Liver (tissue), 9 donors: ENCODE measurements around the gene SPTBN5. TPM values are rescaled to one million over a fixed set of nuclear protein-coding genes. Genes with fewer than 3 reads are reported as not detected.

Experiments
- DNase-seq: peaks from one replicate; pipeline ENCODE4 v3.0.0-alpha.2; 2017; ENCODE audit warnings: low spot score
- H3K27ac ChIP-seq, 2 donors: one replicate each; pipeline ENCODE4 v1.7.0; 2013; ENCODE audit warnings: inconsistent platforms in 2 of 2, low read length in 2 of 2, control low read depth in 1 of 2, low read depth in 1 of 2, mild to moderate bottlenecking in 1 of 2
- H3K27me3 ChIP-seq, 4 donors: one replicate each; pipeline versions ENCODE4 v1.6.1 to v1.7.0; 2013; ENCODE audit warnings: low read length in 3 of 4, inconsistent platforms in 1 of 4, mild to moderate bottlenecking in 1 of 4, moderate library complexity in 1 of 4; ENCODE audit not compliant: control insufficient read depth in 4 of 4, insufficient read depth in 4 of 4
- H3K36me3 ChIP-seq, 4 donors: one replicate each; pipeline versions ENCODE4 v1.6.1 to v1.7.0; 2013; ENCODE audit warnings: low read length in 3 of 4, mild to moderate bottlenecking in 3 of 4, low read depth in 1 of 4, moderate library complexity in 1 of 4; ENCODE audit not compliant: control insufficient read depth in 4 of 4, insufficient read depth in 3 of 4
- H3K4me1 ChIP-seq, 4 donors: one replicate each; pipeline versions ENCODE4 v1.6.1 to v1.7.0; 2013; ENCODE audit warnings: low read length in 3 of 4, mild to moderate bottlenecking in 3 of 4, moderate library complexity in 1 of 4; ENCODE audit not compliant: control insufficient read depth in 4 of 4, insufficient read depth in 4 of 4
- H3K4me3 ChIP-seq, 3 donors: one replicate each; pipeline versions ENCODE4 v1.6.1 to v1.7.0; 2013; ENCODE audit warnings: low read length in 3 of 3, control low read depth in 1 of 3, low read depth in 1 of 3, mild to moderate bottlenecking in 1 of 3
- H3K9ac ChIP-seq, 2 donors: one replicate each; pipeline ENCODE4 v1.7.0; 2013; ENCODE audit warnings: low read length in 2 of 2, mild to moderate bottlenecking in 2 of 2, moderate library complexity in 2 of 2, control low read depth in 1 of 2, low read depth in 1 of 2
- H3K9me3 ChIP-seq, 4 donors: one replicate each; pipeline versions ENCODE4 v1.6.1 to v1.7.0; 2013; ENCODE audit warnings: low read length in 3 of 4; ENCODE audit not compliant: control insufficient read depth in 4 of 4
- CTCF ChIP-seq: fragments of 150-350 bp; IDR thresholded peaks from 2 replicates; pipeline ENCODE4 v1.5.1; 2017; ENCODE audit warnings: improper control_type of control experiment, low read depth, low read length; ENCODE audit not compliant: missing input control
- EGR1 ChIP-seq, 2 donors: IDR thresholded peaks; 2 replicates each; pipeline ENCODE4 v1.6.1; 2016 to 2018; ENCODE audit warnings: antibody characterized with exemption in 2 of 2, low read depth in 2 of 2
- FOXA1 ChIP-seq: IDR thresholded peaks from 2 replicates; pipeline ENCODE4 v1.6.1; 2016; ENCODE audit warnings: antibody characterized with exemption
- FOXA2 ChIP-seq: IDR thresholded peaks from 2 replicates; pipeline ENCODE4 v1.6.1; 2016; ENCODE audit warnings: antibody characterized with exemption
- GABPA ChIP-seq, 2 donors: IDR thresholded peaks in 1 of 2; conservative IDR thresholded peaks in 1 of 2; 2 replicates each; pipeline ENCODE4 v1.6.1; 2016; ENCODE audit warnings: antibody characterized with exemption in 2 of 2, mild to moderate bottlenecking in 1 of 2, moderate library complexity in 1 of 2
- HNF4A ChIP-seq, 2 donors: conservative IDR thresholded peaks; 2 replicates each; pipeline ENCODE4 v1.6.1; 2016; ENCODE audit warnings: antibody characterized with exemption in 2 of 2, mild to moderate bottlenecking in 2 of 2
- HNF4G ChIP-seq: IDR thresholded peaks from 2 replicates; pipeline ENCODE4 v1.6.1; 2016; ENCODE audit warnings: antibody characterized with exemption
- NR2F2 ChIP-seq: IDR thresholded peaks from 2 replicates; pipeline ENCODE4 v1.6.1; 2016; ENCODE audit warnings: antibody characterized with exemption
- RAD21 ChIP-seq, 2 donors: IDR thresholded peaks; 2 replicates each; pipeline ENCODE4 v1.6.1; 2016; ENCODE audit warnings: antibody characterized with exemption in 2 of 2, mild to moderate bottlenecking in 2 of 2
- REST ChIP-seq: IDR thresholded peaks from 2 replicates; pipeline ENCODE4 v1.6.1; 2016; ENCODE audit warnings: antibody characterized with exemption, mild to moderate bottlenecking
- RXRA ChIP-seq, 2 donors: IDR thresholded peaks; 2 replicates each; pipeline ENCODE4 v1.6.1; 2017 to 2018; ENCODE audit warnings: antibody characterized with exemption in 2 of 2, mild to moderate bottlenecking in 1 of 2
- SP1 ChIP-seq: IDR thresholded peaks from 2 replicates; pipeline ENCODE4 v1.6.1; 2018; ENCODE audit warnings: antibody characterized with exemption, mild to moderate bottlenecking
- TAF1 ChIP-seq: conservative IDR thresholded peaks from 2 replicates; pipeline ENCODE4 v1.6.1; 2016; ENCODE audit warnings: antibody characterized with exemption, mild to moderate bottlenecking
- YY1 ChIP-seq: IDR thresholded peaks from 2 replicates; pipeline ENCODE4 v1.6.1; 2016; ENCODE audit warnings: antibody characterized with exemption, mild to moderate bottlenecking
- WGBS: extraction: QIAGEN DNeasy Blood & Tissue Kit; methylation state at CpG from one replicate; pipeline ENCODE4 v1.1.7; 2013; 5-methylcytosine and 5-hydroxymethylcytosine counted together
- polyA plus RNA-seq, 2 donors: library from polyadenylated mRNA; stranded (reverse) in 1 of 2; unstranded in 1 of 2; fragments of 200-250 nt in 1 of 2; fragments of >200 nt in 1 of 2; fragmentation: Nextera tagmentation in 1 of 2; extraction: Ambion mirVana in 1 of 2; gene quantifications; one replicate each; pipeline versions ENCODE4 v1.2.1 to v1.2.3, GENCODE V29; 2013 to 2015
- total RNA-seq, 2 donors: library from RNA; depleted of rRNA; stranded (reverse); fragments of >200 nt; gene quantifications; one replicate each; pipeline ENCODE4 v1.2.3, GENCODE V29; 2014
- donor health status: healthy.
- donor health status: healthy.
- donor health status: healthy.
- donor health status: healthy.
- donor health status: healthy.

Gene SPTBN5
- total and polyA plus RNA-seq, 4 donors: 0.12 to 1.7 (median 0.17) TPM

GRCh38 chr15:41869770-41870688 lies 23.8 kb downstream of the SPTBN5 start:
- WGBS: 94% methylated on average over 42 of the region's 42 CpGs
- H3K9me3 ChIP-seq: no peaks in the 10 kb centered on the region
- H3K9ac ChIP-seq: no peak overlapping the region
- no peak overlapping the region for H3K27ac ChIP-seq
- DNase-seq: no peak
- no peak overlapping the region for H3K4me3 ChIP-seq
- no peak for TF ChIP-seq REST
- no peak for TF ChIP-seq RXRA (IDR thresholded peaks at IDR 0.05)
- TF ChIP-seq TAF1: no peak
- TF ChIP-seq YY1: no peak
- no peak for TF ChIP-seq HNF4G
- no peak for TF ChIP-seq SP1
- H3K27me3 ChIP-seq: no peaks in the 10 kb centered on the region
- peaks cover 0 to 20% (median 13%) of the 10 kb centered on the region in 4 donors for H3K4me1 ChIP-seq
- no peaks in the 10 kb centered on the region for H3K36me3 ChIP-seq

DNA sequence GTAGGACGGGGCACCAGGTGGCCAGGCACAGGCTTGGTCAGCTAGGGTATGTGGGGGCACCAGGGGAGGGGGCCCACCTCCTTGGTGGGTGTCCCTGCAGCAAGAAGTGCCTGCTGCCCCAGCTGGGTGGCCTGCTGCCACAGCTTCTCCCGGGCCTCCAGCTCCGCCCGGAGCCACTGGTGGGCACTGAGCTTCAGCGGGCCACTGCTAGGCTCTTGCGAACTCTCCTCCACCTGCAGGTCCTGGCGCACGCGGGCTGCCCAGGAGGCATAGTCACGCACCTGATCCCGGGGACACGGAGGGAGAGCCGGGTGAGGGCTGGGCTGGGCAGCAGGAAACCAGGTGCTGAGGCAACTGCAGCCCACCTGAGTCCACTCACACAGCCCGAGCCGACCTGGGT lies 25.5 kb downstream of the SPTBN5 start:
- Histone ChIP-seq H3K27me3 (no peaks in the 10 kb centered on the region), H3K36me3 (no peaks in the 10 kb centered on the region), H3K9me3 (no peaks in the 10 kb centered on the region), H3K27ac (no peak overlapping the region), H3K9ac (no peak overlapping the region), H3K4me1 (peaks cover 0 to 20% (median 13%) of the 10 kb centered on the region in 4 donors), H3K4me3 (no peak overlapping the region)
- DNase-seq: no peak
- 96% methylated on average over 15 of the region's 15 CpGs for WGBS
- TF ChIP-seq HNF4G: no peak
- TF ChIP-seq HNF4A (conservative IDR thresholded peaks at IDR 0.05): no peak
- no peak for TF ChIP-seq NR2F2
- no peak for TF ChIP-seq TAF1
- TF ChIP-seq SP1: no peak
- no peak for TF ChIP-seq FOXA1
- no peak for TF ChIP-seq FOXA2
- TF ChIP-seq RAD21 (IDR thresholded peaks at IDR 0.05): no peak
- no peak for TF ChIP-seq RXRA (IDR thresholded peaks at IDR 0.05)
- no peak for TF ChIP-seq CTCF
- TF ChIP-seq GABPA (IDR thresholded peaks at IDR 0.05 in 1 of 2, conservative IDR thresholded peaks at IDR 0.05 in 1 of 2): no peak
- no peak for TF ChIP-seq EGR1 (IDR thresholded peaks at IDR 0.05; ENCODE audit: low read depth in 2 of 2)
- TF ChIP-seq REST: no peak
